Astrocyte of the spinal cord (primary cell): ENCODE measurements around the gene IL15.
"Not testable (repeated sequence)": the region's sequence is repeated elsewhere in the genome, so short reads cannot be mapped to it uniquely, and the experiment has no call there.

Source experiments
- DNase-seq: peaks from one replicate; pipeline ENCODE4 v3.0.0; 2011; ENCODE audit warnings: low read depth, low spot score
- H3K4me3 ChIP-seq: 2 replicates; pipeline ENCODE4 v1.5.1; 2011; ENCODE audit warnings: low read depth, mild to moderate bottlenecking, low read length, moderate library complexity
- CTCF ChIP-seq: IDR thresholded peaks from 2 replicates; pipeline ENCODE4 v1.5.1; 2012; ENCODE audit warnings: low read depth, mild to moderate bottlenecking, low read length, inconsistent platforms
- in situ Hi-C: cut with HindIII; loops from 2 replicates; pipeline ENCODE4 v1.10.0; 2017; ENCODE audit warnings: low sequenced_read_pairs

IL15 gene, protein sequence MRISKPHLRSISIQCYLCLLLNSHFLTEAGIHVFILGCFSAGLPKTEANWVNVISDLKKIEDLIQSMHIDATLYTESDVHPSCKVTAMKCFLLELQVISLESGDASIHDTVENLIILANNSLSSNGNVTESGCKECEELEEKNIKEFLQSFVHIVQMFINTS

DNA sequence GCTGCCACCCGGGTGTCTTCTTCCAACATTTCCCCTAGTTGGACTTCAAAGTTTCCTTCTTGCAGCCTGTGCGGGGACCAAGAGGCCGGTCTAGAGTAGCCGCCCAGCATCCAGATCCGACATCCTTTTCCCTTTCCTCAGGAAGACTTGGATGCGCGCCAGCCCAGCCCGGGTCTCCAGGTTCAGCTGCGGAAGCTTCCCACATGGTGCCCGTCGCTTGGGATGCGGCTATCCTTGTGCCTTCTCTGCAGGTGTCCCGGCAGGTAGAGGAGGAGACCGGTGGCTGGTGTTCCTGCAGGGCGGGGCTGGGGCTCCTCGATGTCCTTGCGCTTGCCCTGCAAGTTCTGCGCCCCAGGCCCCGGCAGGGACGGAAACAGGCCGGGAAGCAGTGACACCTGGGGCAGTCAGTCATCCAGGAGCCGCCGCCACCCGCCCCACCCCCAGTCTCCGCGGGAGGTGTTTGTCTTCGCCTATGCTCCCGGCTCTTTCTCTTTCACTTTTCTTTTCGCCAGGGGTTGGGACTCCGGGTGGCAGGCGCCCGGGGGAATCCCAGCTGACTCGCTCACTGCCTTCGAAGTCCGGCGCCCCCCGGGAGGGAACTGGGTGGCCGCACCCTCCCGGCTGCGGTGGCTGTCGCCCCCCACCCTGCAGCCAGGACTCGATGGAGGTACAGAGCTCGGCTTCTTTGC is at the start of gene IL15:
Gene IL15 (plus strand): TSS at position 502 of the 689 bp plus-strand sequence. CDS start 82,882 bp downstream, outside the sequence.
- peak; percentile 77 for DNase-seq
- no peak for TF ChIP-seq CTCF
- H3K4me3 ChIP-seq, result peak within 1 kb of the TSS; percentile 84
- in situ Hi-C loops, result no loop called here

- no peak overlapping the region for H3K4me3 ChIP-seq
- no peak for TF ChIP-seq CTCF
- DNase-seq, result no peak
- in situ Hi-C loops, result no loop called here
Observed at GRCh38 chr4:141587897-141588296, 48.5 kb upstream of the IL15 start.

GRCh38 chr4:141595531-141595930 is 40.9 kb upstream of the IL15 start:
- no peak for DNase-seq
- in situ Hi-C loops, result no loop called here
- TF ChIP-seq CTCF, result no peak
- no peak overlapping the region for H3K4me3 ChIP-seq

- no peak for TF ChIP-seq CTCF
- no peak overlapping the region for H3K4me3 ChIP-seq
- DNase-seq, result no peak
- in situ Hi-C loops, result no loop called here
Observed at GRCh38 chr4:141599853-141600252, 36.5 kb upstream of the IL15 start.

DNA sequence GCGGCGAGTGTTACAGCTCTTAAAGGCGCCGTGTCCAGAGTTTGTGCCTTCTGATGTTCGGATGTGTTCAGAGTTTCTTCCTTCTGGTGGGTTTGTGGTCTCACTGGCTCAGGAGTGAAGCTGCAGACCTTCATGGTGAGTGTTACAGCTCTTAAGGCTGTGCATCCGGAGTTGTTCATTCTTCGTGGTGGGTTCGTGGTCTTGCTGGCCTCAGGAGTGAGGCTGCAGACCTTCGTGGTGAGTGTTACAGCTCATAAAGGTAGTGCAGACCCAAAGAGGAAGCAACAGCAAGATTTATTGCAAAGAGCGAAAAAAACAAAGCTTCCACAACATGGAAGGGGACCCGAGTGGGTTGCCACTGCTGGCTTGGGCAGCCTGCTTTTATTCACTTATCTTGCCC is 31.7 kb upstream of the IL15 start:
- in situ Hi-C loops, DNase-seq, H3K4me3 ChIP-seq: not testable (repeated sequence)

DNA sequence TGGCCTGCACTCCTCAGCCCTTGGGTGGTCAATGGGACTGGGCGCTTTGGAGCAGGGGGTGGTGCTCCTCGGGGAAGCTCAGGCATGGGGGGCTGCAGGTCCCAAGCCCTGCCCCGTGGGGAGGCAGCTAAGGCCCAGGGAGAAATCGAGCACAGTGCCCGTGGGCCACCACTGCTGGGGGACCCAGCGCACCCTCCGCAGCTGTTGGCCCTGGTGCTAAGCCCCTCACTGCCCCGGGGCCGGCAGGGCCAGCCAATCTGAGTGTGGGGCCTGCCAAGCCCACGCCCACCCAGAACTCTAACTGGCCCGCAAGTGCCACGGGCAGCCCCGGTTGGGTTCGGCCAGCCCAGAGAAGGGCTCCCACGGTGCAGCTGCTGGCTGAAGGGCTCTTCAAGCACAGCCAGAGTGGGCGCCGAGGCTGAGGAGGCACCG is 30.9 kb upstream of the IL15 start:
- no peak for DNase-seq
- H3K4me3 ChIP-seq, result no peak overlapping the region
- in situ Hi-C loops, result no loop called here
- TF ChIP-seq CTCF, result no peak

- in situ Hi-C loops, result no loop called here
- DNase-seq, result no peak
- no peak overlapping the region for H3K4me3 ChIP-seq
- no peak for TF ChIP-seq CTCF
Observed at GRCh38 chr4:141609243-141609642, 27.1 kb upstream of the IL15 start.
